Neural progenitor cell (in vitro differentiated cells): ENCODE results near the gene SCML2.

Experiments used
- CTCF ChIP-seq: fragments of 200-600 bp; sonication (generic); IDR thresholded peaks from 2 replicates; pipeline ENCODE4 v1.5.1; 2017; ENCODE audit warnings: antibody characterized with exemption, mild to moderate bottlenecking
- EZH2 ChIP-seq: fragments of 200-600 bp; sonication (generic); IDR thresholded peaks from 2 replicates; pipeline ENCODE4 v1.6.1; 2017; ENCODE audit warnings: antibody characterized with exemption, mild to moderate bottlenecking, moderate library complexity
- EZH2phosphoT487 ChIP-seq: fragments of 200-600 bp; sonication (generic); IDR thresholded peaks from 2 replicates; pipeline ENCODE4 v1.6.1; 2017; ENCODE audit warnings: antibody characterized with exemption

GRCh38 chrX:18297251-18297650 lies 57.2 kb downstream of the SCML2 start:
- TF ChIP-seq CTCF (no peak), EZH2 (no peak), EZH2phosphoT487 (no peak)
